NT2/D1 (cell line): ENCODE data around the gene KCNS1.

Experiments used
- DNase-seq: peaks from one replicate; pipeline ENCODE4 v3.0.0-alpha.2; 2011; ENCODE audit warnings: low read depth, low spot score
- H3K27me3 ChIP-seq: 2 replicates; pipeline ENCODE4 v1.6.0; 2011; ENCODE audit warnings: mild to moderate bottlenecking; ENCODE audit not compliant: insufficient read length, insufficient read depth
- H3K36me3 ChIP-seq: 2 replicates; pipeline ENCODE4 v1.6.1; 2011; ENCODE audit warnings: mild to moderate bottlenecking, low read length, mixed read lengths; ENCODE audit not compliant: insufficient read depth, insufficient read length
- H3K4me1 ChIP-seq: 2 replicates; pipeline ENCODE4 v1.5.1; 2011; ENCODE audit not compliant: insufficient read depth, insufficient read length
- H3K4me3 ChIP-seq: 2 replicates; pipeline ENCODE4 v1.5.1; 2011; ENCODE audit warnings: low read depth; ENCODE audit not compliant: insufficient read length
- H3K9ac ChIP-seq: 2 replicates; pipeline ENCODE4 v1.6.0; 2011; ENCODE audit warnings: low read depth; ENCODE audit not compliant: insufficient read length
- H3K9me3 ChIP-seq: 2 replicates; pipeline ENCODE4 v1.5.1; 2011; ENCODE audit warnings: mild to moderate bottlenecking, low read length; ENCODE audit not compliant: insufficient read depth
- SUZ12 ChIP-seq: IDR thresholded peaks from 2 replicates; pipeline ENCODE4 v1.6.1; 2011; ENCODE audit not compliant: insufficient read length, insufficient read depth; ENCODE audit errors: extremely low read depth
- YY1 ChIP-seq: IDR thresholded peaks from 2 replicates; pipeline ENCODE4 v1.6.1; 2011; ENCODE audit not compliant: insufficient read length, insufficient read depth
- ZNF274 ChIP-seq: IDR thresholded peaks from 2 replicates; pipeline ENCODE4 v1.6.1; 2011; ENCODE audit warnings: mild to moderate bottlenecking, low read depth, low read length

The KCNS1 gene

DNA sequence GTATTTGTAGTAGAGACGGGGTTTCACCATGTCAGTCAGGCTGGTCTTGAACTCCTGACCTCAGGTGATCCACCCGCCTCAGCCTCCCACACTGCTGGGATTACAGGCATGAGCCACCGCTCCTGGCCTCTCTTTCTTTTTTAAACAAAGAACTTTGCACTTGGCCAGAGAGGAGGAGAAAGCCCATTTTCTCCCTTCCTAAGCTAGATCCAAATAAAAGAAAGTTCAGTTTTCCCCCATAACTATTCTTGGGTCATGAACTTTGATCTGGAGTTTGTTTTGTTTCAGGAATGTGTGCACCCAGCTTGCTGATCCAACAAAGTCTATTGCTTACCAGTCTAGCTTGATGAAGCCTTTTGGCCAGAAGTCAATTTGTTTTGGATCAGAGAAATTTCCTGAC is 23.4 kb downstream of the KCNS1 start:
- TF ChIP-seq YY1 (no peak), ZNF274 (no peak)
- Histone ChIP-seq H3K9me3 (peaks cover 3% of the 10 kb centered on the region; the same call in 1 of the 2 replicates), H3K27me3 (no peaks in the 10 kb centered on the region), H3K4me3 (no peak overlapping the region), H3K9ac (no peak overlapping the region), H3K36me3 (peaks cover 42% of the 10 kb centered on the region), H3K4me1 (peaks cover 3% of the 10 kb centered on the region)
- no peak for DNase-seq

- Histone ChIP-seq H3K9me3 (no peaks in the 10 kb centered on the region), H3K4me3 (no peak overlapping the region), H3K4me1 (peaks cover 3% of the 10 kb centered on the region), H3K27me3 (no peaks in the 10 kb centered on the region), H3K9ac (no peak overlapping the region), H3K36me3 (peaks cover 30% of the 10 kb centered on the region)
- DNase-seq = no peak
- no peak for TF ChIP-seq SUZ12
These were observed 27.7 kb downstream of the KCNS1 start for GRCh38 chr20:45073221-45073620.

DNA sequence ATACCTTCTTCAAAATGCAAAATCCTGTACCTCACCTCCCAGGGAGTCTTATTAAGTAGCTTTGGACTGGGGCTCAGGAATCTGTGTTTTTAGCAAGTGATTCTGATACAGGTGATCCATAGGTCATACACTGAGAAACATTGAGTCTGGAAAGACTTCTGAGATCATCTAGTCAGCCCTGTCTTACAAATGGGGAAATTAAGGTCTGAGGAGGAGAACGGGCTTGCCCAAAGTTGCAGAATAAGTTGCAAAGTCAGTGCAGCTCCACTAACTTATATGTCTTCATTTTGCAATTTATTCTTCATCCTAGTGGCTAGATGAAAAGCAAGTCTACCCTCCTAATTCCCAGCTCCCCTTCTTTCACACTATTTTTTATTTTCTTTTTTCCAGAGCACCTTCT is 28.9 kb downstream of the KCNS1 start:
- H3K9me3 ChIP-seq = no peaks in the 10 kb centered on the region
- no peak overlapping the region for H3K9ac ChIP-seq
- no peaks in the 10 kb centered on the region for H3K27me3 ChIP-seq
- H3K4me3 ChIP-seq = no peak overlapping the region
- H3K4me1 ChIP-seq = peaks cover 3% of the 10 kb centered on the region
- TF ChIP-seq ZNF274 = no peak
- TF ChIP-seq YY1 = no peak
- TF ChIP-seq SUZ12 = no peak
- DNase-seq = no peak
- peaks cover 27% of the 10 kb centered on the region for H3K36me3 ChIP-seq

DNA sequence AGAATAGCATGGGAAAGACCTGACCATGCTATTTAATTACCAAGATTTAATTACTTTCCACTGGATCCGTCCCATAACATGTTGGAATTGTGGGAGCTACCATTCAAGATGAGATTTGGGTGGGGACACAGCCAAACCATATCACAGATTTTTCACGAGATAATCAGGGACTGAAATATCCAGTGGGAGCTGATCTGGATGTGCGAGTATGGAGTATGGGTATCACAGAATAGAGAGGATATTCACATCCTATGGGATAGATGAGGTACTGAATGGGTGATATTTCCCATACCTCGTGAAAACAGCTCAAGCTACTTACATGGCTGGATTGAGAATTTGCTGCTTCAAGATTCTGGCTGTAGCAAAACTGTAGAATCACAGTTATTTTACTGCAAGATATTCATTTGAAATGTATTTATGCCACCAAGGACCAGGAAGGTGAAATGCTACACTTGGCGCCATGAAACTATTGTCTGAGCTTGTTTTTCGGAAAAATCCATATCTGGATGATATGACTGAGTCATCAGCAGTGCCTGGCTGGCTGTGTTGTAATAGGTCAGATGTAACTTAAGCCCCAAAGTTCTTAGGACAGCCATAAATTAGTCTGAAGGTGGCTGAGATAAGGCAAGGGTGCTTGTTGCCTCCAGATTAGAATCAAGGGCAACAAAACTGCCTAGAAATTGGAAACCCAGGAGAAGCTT is 29.8 kb downstream of the KCNS1 start:
- no peak for DNase-seq
- Histone ChIP-seq H3K4me1 (no peaks in the 10 kb centered on the region), H3K27me3 (no peaks in the 10 kb centered on the region), H3K4me3 (no peak overlapping the region), H3K9ac (no peak overlapping the region), H3K9me3 (no peaks in the 10 kb centered on the region), H3K36me3 (peaks cover 21% of the 10 kb centered on the region)
- no peak for TF ChIP-seq SUZ12
- no peak for TF ChIP-seq YY1
- no peak for TF ChIP-seq ZNF274

DNA sequence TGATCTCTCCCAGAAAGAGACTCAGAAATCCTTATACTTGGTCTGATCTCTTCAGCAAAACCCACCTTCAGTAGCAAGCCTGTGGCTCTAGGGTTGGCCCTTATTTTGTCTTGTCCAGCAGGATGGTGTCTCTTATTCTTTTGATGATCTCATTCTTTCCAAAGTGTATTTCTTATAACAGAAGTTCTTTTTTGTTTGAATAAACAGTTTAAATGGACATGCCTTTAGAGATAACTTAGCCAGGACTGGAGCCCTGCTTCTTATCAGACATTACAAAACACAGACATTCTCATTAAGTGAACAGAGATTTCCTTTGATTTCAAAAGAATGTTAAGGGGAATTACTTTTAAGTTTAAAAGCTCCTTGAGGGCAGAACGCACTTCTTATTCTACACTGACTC is 31.7 kb downstream of the KCNS1 start:
- Histone ChIP-seq H3K9me3 (no peaks in the 10 kb centered on the region), H3K9ac (no peak overlapping the region), H3K27me3 (no peaks in the 10 kb centered on the region), H3K4me1 (no peaks in the 10 kb centered on the region), H3K4me3 (no peak overlapping the region), H3K36me3 (peaks cover 3% of the 10 kb centered on the region)
- no peak for TF ChIP-seq ZNF274
- no peak for TF ChIP-seq YY1
- TF ChIP-seq SUZ12 = no peak
- DNase-seq = no peak

DNA sequence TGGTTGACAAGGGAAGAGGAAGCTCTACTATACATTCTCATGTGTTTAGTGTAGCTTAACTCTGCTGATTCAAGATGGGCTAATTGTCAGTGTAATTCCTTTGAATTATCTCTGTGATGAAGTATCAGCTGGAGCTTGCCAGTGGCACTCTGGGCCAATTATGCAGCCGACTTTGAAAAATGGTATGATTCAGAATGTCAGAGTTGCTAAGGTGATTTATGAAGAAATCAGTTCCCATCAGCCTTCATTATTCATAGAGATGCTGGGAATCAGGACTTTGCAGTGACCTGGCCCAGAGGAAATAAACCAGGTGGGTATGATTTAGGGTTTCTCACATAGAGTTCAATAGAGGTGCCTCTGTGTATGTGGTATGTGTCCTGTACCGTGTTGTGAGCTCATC is 33.4 kb downstream of the KCNS1 start:
- H3K4me3 ChIP-seq = no peak overlapping the region
- H3K9me3 ChIP-seq = no peaks in the 10 kb centered on the region
- H3K9ac ChIP-seq = no peak overlapping the region
- TF ChIP-seq ZNF274 (no peak), YY1 (no peak), SUZ12 (no peak)
- no peaks in the 10 kb centered on the region for H3K4me1 ChIP-seq
- DNase-seq = no peak
- no peaks in the 10 kb centered on the region for H3K27me3 ChIP-seq
- peaks cover 3% of the 10 kb centered on the region for H3K36me3 ChIP-seq

GRCh38 chr20:45067087-45067486 is 33.8 kb downstream of the KCNS1 start:
- DNase-seq = no peak
- no peaks in the 10 kb centered on the region for H3K4me1 ChIP-seq
- H3K4me3 ChIP-seq = no peak overlapping the region
- no peaks in the 10 kb centered on the region for H3K27me3 ChIP-seq
- TF ChIP-seq YY1 (no peak), ZNF274 (no peak), SUZ12 (no peak)
- no peak overlapping the region for H3K9ac ChIP-seq
- H3K36me3 ChIP-seq = peaks cover 3% of the 10 kb centered on the region
- H3K9me3 ChIP-seq = no peaks in the 10 kb centered on the region
